NCI-H2107 treated with DMSO at 0.1 percent for 48 hours (cell line): ENCODE data around the gene CNTN1.
"Not testable (repeated sequence)": the region's sequence is repeated elsewhere in the genome, so short reads cannot be mapped to it uniquely, and the experiment has no call there.

Source experiments
- DNase-seq: peaks from one replicate; lab custom pipeline; 2025; ENCODE audit not compliant: unreplicated experiment; lab: John Stamatoyannopoulos, UW

CNTN1 gene

GRCh38 chr12:40697566-40698259 is 5.5 kb downstream of the CNTN1 start:
- no peak for DNase-seq

GRCh38 chr12:40701756-40702155 is 9.5 kb downstream of the CNTN1 start:
- DNase-seq, result no peak

GRCh38 chr12:40711121-40711520 is 18.9 kb downstream of the CNTN1 start:
- no peak for DNase-seq

- no peak for DNase-seq
Measured at GRCh38 chr12:40714636-40715035, 22.4 kb downstream of the CNTN1 start.

DNA sequence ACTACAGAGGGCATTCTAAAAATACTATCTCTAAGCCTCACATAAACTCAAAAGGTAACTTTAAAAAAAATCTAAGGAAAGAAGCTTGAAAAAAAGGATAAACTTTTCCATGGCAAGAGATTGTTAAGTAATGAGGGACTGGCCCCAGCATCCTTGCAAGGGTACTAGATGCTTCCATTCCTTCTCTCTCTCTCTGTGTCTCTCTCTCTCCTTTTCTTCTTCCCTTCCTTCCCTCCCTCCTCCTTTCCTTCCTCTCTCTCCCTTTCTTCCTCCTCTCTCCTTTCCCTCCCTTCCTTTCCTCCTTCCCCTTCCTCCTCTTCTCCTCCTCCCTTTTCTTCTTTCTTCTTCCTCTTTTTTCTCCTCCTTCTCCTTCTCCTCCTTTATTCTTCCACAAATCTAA is 23.8 kb downstream of the CNTN1 start:
- no peak for DNase-seq

- no peak for DNase-seq
Measured at GRCh38 chr12:40717576-40717975, 25.3 kb downstream of the CNTN1 start.

DNA sequence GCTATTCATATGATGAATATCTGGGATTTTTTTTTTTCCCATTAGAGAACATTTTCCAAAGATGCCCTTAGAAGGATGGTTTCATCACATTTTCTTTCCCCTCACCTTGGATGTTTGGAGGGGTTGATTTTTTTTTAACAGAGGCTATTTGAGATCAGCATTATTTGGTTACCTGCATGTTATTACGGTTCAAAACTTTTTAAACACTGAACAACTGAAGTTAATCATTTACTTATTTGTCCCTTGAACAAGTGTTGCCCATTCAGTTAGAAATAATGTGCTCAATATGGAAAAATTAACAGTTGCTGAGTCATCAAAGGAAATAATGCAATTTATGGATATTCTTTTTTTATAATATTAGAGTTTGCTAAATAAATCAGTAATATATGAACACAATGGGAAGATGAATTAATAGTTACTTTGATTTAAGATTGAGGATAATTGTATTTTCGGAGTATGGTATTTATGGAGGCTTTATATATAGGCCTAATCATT is 26.7 kb downstream of the CNTN1 start:
- DNase-seq, result no peak

DNA sequence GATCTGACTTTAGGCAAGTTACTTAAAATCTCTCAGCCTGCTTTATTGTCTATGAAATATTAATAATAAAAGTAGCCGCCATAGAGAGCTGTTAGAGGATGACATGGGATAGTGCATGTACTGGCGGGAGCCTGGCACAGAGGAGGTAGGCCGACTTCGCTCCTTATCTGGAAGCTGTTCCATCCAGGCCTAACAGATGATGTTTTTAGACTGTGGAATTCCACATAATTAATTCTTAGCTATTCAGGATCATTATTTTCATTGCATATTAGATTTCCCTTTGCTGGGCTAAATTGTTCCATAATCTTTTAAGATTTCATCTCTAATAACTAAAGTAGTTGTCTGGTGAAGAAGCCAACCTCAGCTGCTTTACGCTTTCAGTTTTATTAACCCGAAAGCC is 30.8 kb downstream of the CNTN1 start:
- DNase-seq, result no peak

DNA sequence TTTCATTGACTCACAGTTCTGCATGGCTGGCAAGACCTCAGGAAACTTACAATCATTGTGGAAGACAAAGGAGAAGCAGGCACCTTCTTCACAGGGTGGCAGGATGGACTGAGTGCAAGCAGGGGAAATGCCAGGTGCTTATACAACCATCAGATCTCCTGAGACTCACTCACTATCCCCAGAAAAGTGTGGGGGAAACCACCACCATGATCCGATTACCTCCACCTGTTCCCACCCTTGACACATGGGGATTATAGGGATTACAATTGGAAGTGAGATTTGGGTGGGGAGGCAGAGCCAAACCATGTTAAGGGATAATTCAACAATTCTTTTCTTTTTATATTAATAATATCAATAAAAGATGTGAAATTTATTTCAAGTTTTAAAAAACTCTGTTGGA is 34.1 kb downstream of the CNTN1 start:
- DNase-seq, result no peak

GRCh38 chr12:40727774-40728483 is 35.7 kb downstream of the CNTN1 start:
- DNase-seq, result no peak

DNA sequence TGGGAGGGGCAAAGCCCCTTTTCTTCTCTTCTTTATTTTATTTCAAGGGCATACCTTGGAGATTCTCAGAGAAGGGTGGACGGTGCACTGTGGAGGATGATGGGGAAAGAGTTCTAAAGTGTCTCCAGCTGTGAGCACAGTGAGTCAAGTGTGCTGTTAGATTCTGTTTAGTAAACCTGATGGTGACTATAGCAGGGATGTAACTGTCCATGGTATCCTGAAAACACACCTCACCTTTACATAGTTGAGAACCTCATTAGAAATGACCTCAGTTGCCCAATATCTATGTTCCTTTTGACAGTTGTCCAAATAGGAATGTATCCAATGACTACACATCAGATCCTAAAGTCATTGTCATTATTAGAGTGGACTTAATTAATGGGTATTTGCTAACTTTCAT is 38.0 kb downstream of the CNTN1 start:
- no peak for DNase-seq

GRCh38 chr12:40733871-40734270 is 41.6 kb downstream of the CNTN1 start:
- no peak for DNase-seq

DNA sequence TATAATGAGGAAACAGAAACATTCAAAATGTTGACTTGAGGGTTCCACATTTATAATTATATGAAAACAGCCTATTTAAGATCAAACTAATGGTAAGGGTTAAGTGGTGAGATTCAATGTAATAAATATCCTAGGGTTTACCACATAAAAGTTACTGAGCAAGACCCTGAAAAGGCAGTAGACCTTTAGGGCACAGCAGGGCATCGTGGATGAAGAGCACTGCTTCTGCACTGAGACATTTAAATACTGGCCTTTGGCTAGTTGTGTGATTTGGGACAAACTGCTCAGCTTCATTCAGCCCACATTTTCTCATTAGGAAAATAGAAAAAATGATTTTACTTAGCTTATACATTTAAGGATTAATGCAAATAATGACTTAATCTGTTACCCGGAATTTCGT is 42.0 kb downstream of the CNTN1 start:
- no peak for DNase-seq

- no peak for DNase-seq
Measured at GRCh38 chr12:40735551-40736230, 43.5 kb downstream of the CNTN1 start.

- DNase-seq, result not testable (repeated sequence)
Measured at GRCh38 chr12:40737416-40737815, 45.2 kb downstream of the CNTN1 start.

GRCh38 chr12:40738856-40739255 is 46.6 kb downstream of the CNTN1 start:
- no peak for DNase-seq

DNA sequence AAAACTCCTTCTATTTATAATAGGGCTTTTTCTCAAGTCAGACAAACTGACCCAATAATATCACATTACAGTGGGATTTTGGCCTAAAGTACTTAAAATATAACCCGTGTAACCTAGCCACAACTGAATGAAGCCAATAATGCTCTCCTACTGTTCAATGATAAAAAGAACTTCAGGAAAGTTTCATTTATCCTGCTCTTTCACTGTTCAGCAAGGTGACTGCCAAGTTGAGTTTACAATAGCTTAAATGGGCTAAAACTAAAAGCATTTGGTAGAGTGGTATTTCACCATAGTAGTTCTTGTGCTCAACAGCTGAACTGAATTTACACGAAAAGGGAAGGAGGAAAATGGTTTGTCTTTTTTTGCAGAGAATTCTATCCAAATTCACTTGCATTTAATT is 49.8 kb downstream of the CNTN1 start:
- DNase-seq, result no peak

DNA sequence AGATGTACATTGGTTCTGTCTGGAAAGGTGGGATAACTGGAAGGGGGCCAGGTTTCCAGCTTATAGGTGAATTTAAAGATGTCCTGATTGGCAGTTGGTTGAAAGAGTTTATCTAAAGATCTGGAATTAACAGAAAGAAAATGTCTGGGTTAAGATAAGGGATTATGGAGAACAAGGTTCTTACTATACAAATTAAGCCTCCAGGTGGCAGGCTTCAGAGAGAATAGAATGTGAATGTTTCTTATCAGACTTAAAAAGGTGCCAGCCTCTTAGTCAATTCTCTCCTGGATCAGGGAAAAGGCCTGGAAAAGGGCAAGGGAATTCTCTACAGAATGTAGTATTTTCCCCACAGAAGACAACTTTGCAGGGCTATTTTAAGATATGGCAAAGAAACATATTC is 53.1 kb downstream of the CNTN1 start:
- no peak for DNase-seq

GRCh38 chr12:40749863-40750262 is 57.6 kb downstream of the CNTN1 start:
- DNase-seq, result no peak

DNA sequence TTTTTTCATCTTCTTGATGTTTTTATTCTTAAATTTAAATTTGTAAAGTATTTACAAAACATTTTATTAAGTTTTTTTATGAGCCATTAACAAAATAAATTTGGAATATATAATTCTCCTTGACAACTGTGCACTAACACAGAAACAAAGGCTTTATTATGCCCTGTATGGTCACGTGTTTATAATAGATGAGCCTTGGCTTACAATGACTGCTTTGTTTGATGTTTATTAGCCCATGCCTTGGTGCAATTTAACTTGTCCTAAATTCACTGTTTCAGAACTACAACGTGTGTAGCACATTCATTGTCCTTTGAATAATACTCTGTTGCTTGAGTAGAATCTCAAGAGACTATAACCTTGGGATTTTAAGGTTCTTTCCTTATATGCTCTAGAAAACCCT is 59.8 kb downstream of the CNTN1 start:
- DNase-seq, result no peak

- DNase-seq, result no peak
Measured at GRCh38 chr12:40760821-40761220, 68.6 kb downstream of the CNTN1 start.

DNA sequence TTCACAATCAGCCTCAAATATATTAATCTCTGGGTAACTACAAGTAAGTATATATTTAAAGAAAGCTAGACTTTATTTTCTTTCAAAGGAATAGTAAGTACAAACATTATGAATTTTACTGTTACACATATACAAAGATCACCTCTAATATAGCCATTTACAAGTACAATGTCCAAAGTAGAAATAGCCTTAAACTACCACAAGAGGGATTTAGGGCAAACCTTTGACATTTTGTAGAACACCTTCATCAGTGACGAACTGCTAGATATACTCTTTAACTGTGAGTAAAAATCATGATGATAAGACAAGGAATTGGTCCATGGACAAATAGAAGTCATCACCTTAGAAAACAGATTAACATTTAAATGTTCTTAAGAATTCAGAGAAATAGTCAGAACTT is 69.8 kb downstream of the CNTN1 start:
- DNase-seq, result no peak
